Hepatocyte (in vitro differentiated cells): ENCODE measurements around the gene TSPEAR.

Experiments
- EZH2phosphoT487 ChIP-seq: fragments of 200-600 bp; sonication (generic); IDR thresholded peaks from one replicate; pipeline ENCODE4 v1.6.1; 2018; ENCODE audit warnings: antibody characterized with exemption, mild to moderate bottlenecking, low read depth, moderate library complexity; ENCODE audit not compliant: unreplicated experiment, severe bottlenecking
- TF ChIP-seq, protein P1 (sequence below): fragments of 200-600 bp; sonication (generic); IDR thresholded peaks from 2 replicates; pipeline ENCODE4 v1.5.1; 2016; ENCODE audit warnings: antibody characterized with exemption, mild to moderate bottlenecking; ENCODE audit not compliant: poor library complexity

DNA sequence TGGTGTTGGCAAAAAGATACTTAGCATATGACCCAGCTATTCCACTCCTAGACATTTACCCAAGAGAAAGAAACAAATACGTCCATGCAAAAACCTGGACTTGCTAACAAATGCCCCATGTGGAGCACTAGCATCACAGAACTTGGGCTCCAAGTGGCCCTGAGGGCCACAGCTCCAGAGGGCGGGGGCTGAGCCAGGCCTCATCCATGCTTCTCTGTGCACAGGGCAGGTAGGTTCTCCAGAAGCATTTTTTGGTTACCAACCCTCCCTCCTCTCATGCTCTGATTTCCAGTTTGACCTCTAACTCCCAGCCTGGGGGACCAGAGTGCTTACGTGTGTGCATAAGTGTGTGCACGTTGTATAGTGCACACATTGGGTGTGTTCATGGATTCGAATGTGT lies 46.7 kb downstream of the TSPEAR start:
- TF ChIP-seq, protein P1, sequence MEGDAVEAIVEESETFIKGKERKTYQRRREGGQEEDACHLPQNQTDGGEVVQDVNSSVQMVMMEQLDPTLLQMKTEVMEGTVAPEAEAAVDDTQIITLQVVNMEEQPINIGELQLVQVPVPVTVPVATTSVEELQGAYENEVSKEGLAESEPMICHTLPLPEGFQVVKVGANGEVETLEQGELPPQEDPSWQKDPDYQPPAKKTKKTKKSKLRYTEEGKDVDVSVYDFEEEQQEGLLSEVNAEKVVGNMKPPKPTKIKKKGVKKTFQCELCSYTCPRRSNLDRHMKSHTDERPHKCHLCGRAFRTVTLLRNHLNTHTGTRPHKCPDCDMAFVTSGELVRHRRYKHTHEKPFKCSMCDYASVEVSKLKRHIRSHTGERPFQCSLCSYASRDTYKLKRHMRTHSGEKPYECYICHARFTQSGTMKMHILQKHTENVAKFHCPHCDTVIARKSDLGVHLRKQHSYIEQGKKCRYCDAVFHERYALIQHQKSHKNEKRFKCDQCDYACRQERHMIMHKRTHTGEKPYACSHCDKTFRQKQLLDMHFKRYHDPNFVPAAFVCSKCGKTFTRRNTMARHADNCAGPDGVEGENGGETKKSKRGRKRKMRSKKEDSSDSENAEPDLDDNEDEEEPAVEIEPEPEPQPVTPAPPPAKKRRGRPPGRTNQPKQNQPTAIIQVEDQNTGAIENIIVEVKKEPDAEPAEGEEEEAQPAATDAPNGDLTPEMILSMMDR: no peak
- TF ChIP-seq EZH2phosphoT487: no peak
